Gastrocnemius medialis (tissue), 4 donors: ENCODE measurements around the gene MTCL1.

Source experiments
- CTCF ChIP-seq, 5 experiments: fragments of 450-650 bp in 3 of 5; fragments of 200-600 bp in 2 of 5; sonication (generic) in 2 of 5; IDR thresholded peaks in 4 of 5; conservative IDR thresholded peaks in 1 of 5; 1 replicate in 4 of 5; 2 replicates in 1 of 5; pipeline ENCODE4 v1.5.1; 2016 to 2019; ENCODE audit warnings: antibody characterized with exemption in 5 of 5, mild to moderate bottlenecking in 3 of 5, moderate library complexity in 3 of 5
- POLR2A ChIP-seq, 2 donors: fragments of 450-650 bp; IDR thresholded peaks; one replicate each; pipeline ENCODE4 v1.6.1; 2017; ENCODE audit warnings: antibody characterized with exemption in 2 of 2, mild to moderate bottlenecking in 2 of 2, moderate library complexity in 2 of 2

DNA sequence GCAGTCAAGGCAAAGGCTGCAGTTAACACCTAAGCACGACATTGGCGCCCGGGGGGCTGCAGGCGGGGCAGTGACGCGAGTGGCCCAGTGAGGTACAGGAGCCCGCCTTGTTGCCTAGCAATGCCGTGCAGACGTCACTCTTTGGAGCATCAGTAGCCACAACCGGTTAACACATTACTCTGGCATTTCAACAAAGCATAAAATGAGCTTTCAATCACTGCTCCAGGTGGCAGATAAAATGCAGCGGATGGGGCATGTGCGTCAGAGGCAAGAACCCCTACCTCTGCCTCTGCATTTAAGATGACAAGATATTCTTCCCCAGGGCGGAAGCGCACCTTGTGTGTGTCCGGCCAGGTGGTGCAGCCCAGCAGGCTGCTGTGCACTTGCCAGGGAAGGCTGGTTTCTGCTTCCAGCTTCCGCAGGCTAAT lies 139.4 kb downstream of the MTCL1 start:
- TF ChIP-seq CTCF (IDR thresholded peaks at IDR 0.05 in 4 of 5, conservative IDR thresholded peaks at IDR 0.05 in 1 of 5) (no peak), POLR2A (IDR thresholded peaks at IDR 0.05) (no peak)
